SK-N-MC (cell line): ENCODE measurements around the gene CDCA3.

Experiments
- EZH2 ChIP-seq: fragments of 200-600 bp; sonication (generic); IDR thresholded peaks from one replicate; pipeline ENCODE4 v1.6.1; 2017; ENCODE audit warnings: antibody characterized with exemption
- POLR2AphosphoS5 ChIP-seq: IDR thresholded peaks from 2 replicates; pipeline ENCODE4 v1.6.1; 2012; ENCODE audit warnings: mild to moderate bottlenecking, low read depth, low read length, borderline replicate concordance

GRCh38 chr12:6888360-6888759, 37.3 kb upstream of the CDCA3 start:
- TF ChIP-seq EZH2 (no peak), POLR2AphosphoS5 (no peak)
